HepG2 (cell line): Measurements from ENCODE around the gene PTPRH. TPM values are rescaled to one million over a fixed set of nuclear protein-coding genes. Genes with fewer than 3 reads are reported as not detected.
A peak's percentile ranks its signal among the peaks of the same experiment; 100 is the strongest.

ENCODE experiments used
- E2F5 ChIP-seq: sonication (generic); formaldehyde crosslinking; conservative IDR thresholded peaks from 2 replicates; pipeline ENCODE4 v1.4.0; 2020; ENCODE audit warnings: missing genetic modification reagents
- FOXJ3 ChIP-seq: sonication (generic); formaldehyde crosslinking; IDR thresholded peaks from 2 replicates; pipeline ENCODE4 v1.4.0; 2020; ENCODE audit warnings: missing genetic modification reagents, mild to moderate bottlenecking, borderline replicate concordance
- GPBP1L1 ChIP-seq: sonication (generic); formaldehyde crosslinking; IDR thresholded peaks from 2 replicates; pipeline ENCODE4 v1.5.0; 2020; ENCODE audit warnings: mild to moderate bottlenecking, missing genetic modification reagents
- HOXA9 ChIP-seq: sonication (generic); formaldehyde crosslinking; IDR thresholded peaks from 2 replicates; pipeline ENCODE4 v1.8.1; 2022; ENCODE audit warnings: missing genetic modification reagents, mild to moderate bottlenecking, moderate library complexity, borderline replicate concordance
- KAT8 ChIP-seq: IDR thresholded peaks from 2 replicates; pipeline ENCODE4 v1.6.1; 2016; ENCODE audit warnings: missing genetic modification reagents, missing compliant biosample characterization
- NCOR1 ChIP-seq: fragments of 200-600 bp; sonication (generic); IDR thresholded peaks from 2 replicates; pipeline ENCODE4 v1.7.0; 2017; ENCODE audit warnings: antibody characterized with exemption, low read length, borderline replicate concordance
- PAWR ChIP-seq: sonication (generic); formaldehyde crosslinking; IDR thresholded peaks from 2 replicates; pipeline ENCODE4 v1.4.0; 2020; ENCODE audit warnings: missing genetic modification reagents, mild to moderate bottlenecking, borderline replicate concordance
- POLR2AphosphoS2 ChIP-seq: IDR thresholded peaks from 2 replicates; pipeline ENCODE4 v1.6.1; 2011; ENCODE audit warnings: low read depth, low read length, improper control_type of control experiment
- RBAK ChIP-seq: sonication (generic); formaldehyde crosslinking; IDR thresholded peaks from 2 replicates; pipeline ENCODE4 v1.5.1; 2020; ENCODE audit warnings: mild to moderate bottlenecking, missing genetic modification reagents
- XBP1 ChIP-seq: sonication (generic); formaldehyde crosslinking; IDR thresholded peaks from 2 replicates; pipeline ENCODE4 v1.5.0; 2020; ENCODE audit warnings: missing genetic modification reagents
- ZBTB46 ChIP-seq: sonication (generic); formaldehyde crosslinking; IDR thresholded peaks from 2 replicates; pipeline ENCODE4 v1.4.0; 2020; ENCODE audit warnings: mild to moderate bottlenecking, missing genetic modification reagents, borderline replicate concordance
- ZNF142 ChIP-seq: sonication (generic); formaldehyde crosslinking; IDR thresholded peaks from 2 replicates; pipeline ENCODE4 v1.4.0; 2020; ENCODE audit warnings: missing genetic modification reagents
- ZNF431 ChIP-seq: sonication (generic); formaldehyde crosslinking; IDR thresholded peaks from 2 replicates; pipeline ENCODE4 v1.9.0; 2022; ENCODE audit warnings: missing genetic modification reagents, low read depth, mild to moderate bottlenecking, borderline replicate concordance
- ZNF446 ChIP-seq: sonication (generic); formaldehyde crosslinking; IDR thresholded peaks from 2 replicates; pipeline ENCODE4 v1.5.0; 2020; ENCODE audit warnings: mild to moderate bottlenecking, missing genetic modification reagents
- ZNF576 ChIP-seq: sonication (generic); formaldehyde crosslinking; IDR thresholded peaks from 2 replicates; pipeline ENCODE4 v1.4.0; 2020; ENCODE audit warnings: mild to moderate bottlenecking, missing genetic modification reagents
- ZNF652 ChIP-seq: IDR thresholded peaks from 2 replicates; pipeline ENCODE4 v1.6.1; 2016; ENCODE audit warnings: low read depth, borderline replicate concordance
- ZSCAN22 ChIP-seq: sonication (generic); formaldehyde crosslinking; IDR thresholded peaks from 2 replicates; pipeline ENCODE4 v1.4.0; 2020; ENCODE audit warnings: mild to moderate bottlenecking, missing genetic modification reagents
- ZSCAN25 ChIP-seq: sonication (generic); formaldehyde crosslinking; IDR thresholded peaks from 2 replicates; pipeline ENCODE4 v1.8.0; 2022; ENCODE audit warnings: mild to moderate bottlenecking, missing genetic modification reagents
- polyA plus RNA-seq, 8 experiments: library from polyadenylated mRNA; depleted of rRNA in 3 of 8; stranded (reverse) in 7 of 8; unstranded in 1 of 8; fragments of >200 nt; fragmentation: Illumina TruSeq in 4 of 8; extraction: Trizol in 4 of 8; gene quantifications; 2 replicates each; pipeline versions ENCODE4 v1.2.1 to v1.2.3, GENCODE V29; 2011 to 2016; ENCODE audit warnings: low read depth in 4 of 8, missing spikeins in 1 of 8, mixed read lengths in 1 of 8; ENCODE audit not compliant: insufficient read depth in 1 of 8
- total RNA-seq, 5 experiments: library from RNA; depleted of rRNA; stranded (reverse); fragments of >200 nt; fragmentation: Illumina TruSeq; extraction: Trizol; gene quantifications; 2 replicates each; pipeline ENCODE4 v1.2.3, GENCODE V29; 2016; ENCODE audit warnings: low read depth in 1 of 5

PTPRH gene
- total and polyA plus RNA-seq, 2 of the 13 experiments (the other 11 are each of a cell fraction or from before 2014, with no cell fraction given): 14.7 to 125 TPM

GRCh38 chr19:55206664-55207500, 2.4 kb downstream of the PTPRH start (continued):
- TF ChIP-seq ZBTB46 (CRISPR knock-in tag) (no peak), POLR2AphosphoS2 (peak; percentile 83), KAT8 (CRISPR knock-in tag) (peak; percentile 24; the same call in 1 of the 2 replicates), PAWR (no peak), XBP1 (CRISPR knock-in tag) (peak; percentile 53; the same call in 1 of the 2 replicates), GPBP1L1 (CRISPR knock-in tag) (no peak), ZSCAN25 (peak; percentile 78; the same call in 1 of the 2 replicates), ZNF576 (peak; percentile 54; the same call in 1 of the 2 replicates), FOXJ3 (CRISPR knock-in tag) (peak; percentile 62; the same call in 1 of the 2 replicates), E2F5 (CRISPR knock-in tag) (no peak), ZNF431 (peak; percentile 61; the same call in 1 of the 2 replicates), NCOR1 (0 out of 2 replicates have a peak, but pooled peaks have one; percentile 51), ZSCAN22 (peak; percentile 95), ZNF142 (CRISPR knock-in tag) (peak; percentile 48), HOXA9 (no peak), ZNF652 (CRISPR knock-in tag) (peak; percentile 4; the same call in 1 of the 2 replicates), ZNF446 (no peak), RBAK (CRISPR knock-in tag) (no peak)
